Ramos (cell line): ENCODE results near the gene PDE7B.

Experiments
- in situ Hi-C: fragments of 300-500 bp; cut with MboI; formaldehyde crosslinking; loops from one replicate; pipeline ENCODE4 v1.14.3; 2022; ENCODE audit warnings: low sequenced_read_pairs; ENCODE audit not compliant: unreplicated experiment

Gene PDE7B

DNA sequence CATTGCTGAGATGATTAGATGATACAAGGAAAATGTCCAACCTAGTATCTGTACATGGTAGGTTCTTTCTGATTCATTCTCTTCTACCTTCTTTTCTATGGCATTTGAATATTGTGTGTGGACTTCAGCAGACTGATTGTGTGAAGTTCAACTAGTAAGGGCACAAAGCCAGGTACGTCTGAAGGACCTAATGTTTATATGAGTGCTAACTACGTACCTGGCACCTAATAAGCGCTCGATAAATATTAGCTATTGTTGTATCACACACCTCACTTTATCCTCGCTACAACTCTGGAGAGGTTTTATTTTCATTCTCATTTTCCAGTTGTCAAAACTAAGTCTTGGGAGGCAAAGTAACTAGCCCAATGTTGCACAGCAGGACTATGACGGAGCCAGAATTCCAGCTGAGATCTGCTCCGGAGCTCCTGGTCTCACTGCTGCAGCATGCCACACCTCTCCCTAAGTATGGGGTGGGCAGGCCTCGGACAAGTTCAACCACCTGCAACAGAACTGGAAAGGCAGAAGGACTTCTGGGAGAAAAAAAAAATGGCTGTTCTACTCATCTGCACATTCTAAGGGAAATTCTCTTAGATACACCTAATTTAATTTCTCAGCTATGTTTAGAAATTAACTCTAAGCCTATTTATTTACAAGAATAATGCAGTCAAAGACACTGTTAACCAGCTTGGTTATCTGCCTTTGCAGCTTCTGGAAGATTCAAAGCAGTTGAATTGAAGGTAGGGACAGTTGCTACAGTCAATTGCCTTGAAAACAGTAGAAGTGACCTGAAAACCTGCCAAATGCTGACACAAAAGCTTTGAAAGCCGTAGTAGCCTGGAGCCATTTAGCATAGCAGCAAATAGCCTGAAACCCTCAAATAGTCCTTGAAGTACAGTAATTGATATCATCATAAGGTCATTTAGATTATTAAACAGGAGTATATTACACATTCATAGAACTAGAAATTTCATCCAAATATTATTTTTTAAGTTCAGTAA lies 165.0 kb downstream of the PDE7B start:
- in situ Hi-C loops, result no loop called here

DNA sequence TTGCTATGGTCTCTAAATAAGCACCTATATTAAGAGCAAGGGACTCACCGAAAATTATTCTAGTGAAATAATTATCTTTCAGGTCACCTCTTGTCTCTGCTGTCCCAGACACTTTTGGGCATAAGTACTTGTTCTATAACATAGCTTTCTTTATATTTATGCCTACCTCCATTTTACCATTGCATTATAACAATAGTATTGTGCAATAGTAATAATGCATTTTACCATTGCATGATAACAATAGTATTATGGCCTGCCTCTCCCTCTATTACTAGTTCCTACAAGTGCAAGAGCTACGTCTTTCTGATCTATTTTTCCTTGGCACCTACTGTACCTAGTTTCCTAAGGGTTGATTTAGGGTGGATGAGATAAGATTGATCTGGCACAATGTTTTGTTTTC lies 169.2 kb downstream of the PDE7B start:
- in situ Hi-C loops, result no loop called here

DNA sequence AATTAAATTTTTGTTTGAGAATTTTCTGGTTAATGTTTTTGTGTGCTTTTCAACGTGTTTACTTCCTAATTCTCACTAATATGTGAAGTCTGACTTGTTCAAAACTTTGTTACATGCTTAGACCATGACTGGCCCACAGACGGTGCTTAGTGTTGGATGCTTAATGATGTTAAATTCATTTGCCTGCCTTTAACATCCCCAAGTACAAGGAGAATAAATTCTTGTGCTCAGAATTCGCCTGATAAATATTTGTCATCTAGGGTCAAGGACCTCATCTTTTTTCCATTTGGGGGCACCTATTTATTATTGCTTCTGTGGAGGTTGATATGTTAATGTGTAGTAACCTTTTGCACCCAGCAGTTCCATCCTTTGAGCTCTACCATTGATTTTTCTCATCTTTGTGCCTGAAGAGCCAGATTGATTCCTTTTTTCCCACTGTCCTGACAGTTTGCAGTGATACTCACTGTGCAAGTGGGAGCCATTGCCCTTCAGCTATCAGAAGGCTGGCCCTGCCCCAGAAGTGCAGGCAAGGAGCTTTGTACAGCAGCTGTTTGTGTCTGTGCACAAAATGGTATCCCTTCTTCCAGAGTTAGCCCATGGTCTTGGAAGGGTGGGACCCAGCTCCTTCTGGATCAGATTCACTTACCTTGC lies 170.8 kb downstream of the PDE7B start:
- in situ Hi-C loops, result no loop called here

DNA sequence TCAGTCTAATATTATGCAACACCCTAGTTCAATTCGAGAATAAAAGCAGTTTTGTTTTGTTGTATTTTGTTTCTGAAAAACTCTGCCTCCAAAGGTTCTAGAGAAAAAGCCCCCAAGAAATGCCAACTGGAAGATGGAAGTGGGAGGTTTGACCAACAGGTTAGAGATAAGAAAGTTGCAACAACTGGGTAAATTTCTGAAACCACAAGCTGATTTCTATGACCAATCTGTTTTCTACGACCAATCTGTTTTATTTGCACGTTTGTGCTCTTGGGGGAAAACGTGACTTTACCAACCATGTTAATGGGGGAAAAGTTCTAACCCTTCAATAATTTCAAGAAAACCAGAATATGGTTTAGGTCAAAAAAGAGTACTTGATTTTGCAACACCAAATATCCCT lies 173.2 kb downstream of the PDE7B start:
- in situ Hi-C loops, result no loop called here

DNA sequence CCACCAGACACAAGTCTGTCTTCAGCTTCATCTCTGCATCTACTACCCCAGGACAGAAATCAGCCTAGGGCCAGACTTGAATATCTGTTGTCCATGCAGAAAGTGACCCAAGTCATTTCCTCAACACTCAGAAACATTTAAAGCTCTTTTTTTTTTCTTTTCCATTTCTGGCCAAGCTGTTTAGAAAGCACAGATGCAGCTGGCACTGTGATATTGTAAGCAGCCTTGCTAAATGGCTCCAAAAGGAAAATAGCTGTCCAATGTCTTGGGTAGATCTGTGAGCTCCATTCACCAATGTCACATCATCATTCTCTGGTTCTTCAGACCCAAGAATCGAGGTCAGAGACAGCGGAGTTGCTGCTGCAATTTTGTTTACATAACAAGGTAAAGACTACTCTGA lies 174.2 kb downstream of the PDE7B start:
- in situ Hi-C loops, result no loop called here

DNA sequence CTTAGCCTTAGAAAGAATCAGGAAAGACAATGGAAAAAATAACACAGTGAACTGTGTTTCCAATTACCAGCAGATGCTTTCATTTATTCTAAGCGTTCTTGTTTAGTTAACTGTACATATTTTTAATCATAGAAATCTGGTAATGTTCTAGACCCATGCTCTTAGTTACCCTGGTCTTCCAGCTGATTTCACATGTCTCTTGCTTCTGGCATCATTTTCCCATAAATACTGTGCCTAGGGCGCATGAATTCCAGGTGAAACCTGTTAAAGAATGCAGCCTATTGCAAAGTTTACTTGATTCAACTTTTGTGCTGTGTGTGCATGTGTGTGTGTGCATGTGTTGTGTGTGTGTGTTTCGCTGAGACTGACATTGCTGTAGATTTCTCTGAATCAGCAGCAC lies 178.6 kb downstream of the PDE7B start:
- in situ Hi-C loops, result no loop called here

DNA sequence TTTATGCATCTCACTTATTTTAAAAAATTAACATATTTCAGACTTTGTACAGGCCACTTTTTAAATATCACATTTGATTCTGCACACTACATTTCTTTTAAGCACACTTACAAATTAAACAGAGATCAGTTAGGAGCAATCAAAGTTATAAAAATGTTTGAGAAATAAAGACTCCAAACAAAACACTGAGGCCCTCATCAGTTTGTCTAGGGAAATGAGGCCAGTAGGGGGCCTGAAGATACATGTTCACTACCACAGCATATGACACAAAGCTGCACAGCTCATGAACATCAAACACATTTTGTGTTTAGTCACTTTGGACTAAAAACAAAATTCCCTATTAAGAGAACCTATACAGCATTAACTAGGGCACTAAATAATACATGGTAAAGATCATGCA lies 180.5 kb downstream of the PDE7B start:
- in situ Hi-C loops, result no loop called here

DNA sequence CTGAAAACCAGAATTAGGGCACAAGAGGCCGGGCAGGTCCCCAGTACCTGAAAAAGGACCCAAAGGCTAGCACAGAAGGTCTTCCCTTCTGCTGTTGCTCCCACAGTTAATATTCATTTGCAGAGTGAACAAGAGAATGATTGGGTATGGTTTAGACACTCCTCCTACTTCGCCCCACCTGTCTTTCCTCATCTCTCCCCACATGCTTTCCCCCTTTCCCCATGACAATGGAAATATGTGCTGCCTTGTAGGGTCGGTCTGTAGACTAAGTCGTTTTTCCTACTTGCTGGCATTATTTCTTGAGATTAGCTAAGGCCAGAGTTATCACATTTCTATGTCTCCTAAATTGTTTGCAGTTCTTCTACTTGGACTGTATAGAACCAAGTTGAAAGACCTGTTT lies 181.9 kb downstream of the PDE7B start:
- in situ Hi-C loops, result no loop called here

DNA sequence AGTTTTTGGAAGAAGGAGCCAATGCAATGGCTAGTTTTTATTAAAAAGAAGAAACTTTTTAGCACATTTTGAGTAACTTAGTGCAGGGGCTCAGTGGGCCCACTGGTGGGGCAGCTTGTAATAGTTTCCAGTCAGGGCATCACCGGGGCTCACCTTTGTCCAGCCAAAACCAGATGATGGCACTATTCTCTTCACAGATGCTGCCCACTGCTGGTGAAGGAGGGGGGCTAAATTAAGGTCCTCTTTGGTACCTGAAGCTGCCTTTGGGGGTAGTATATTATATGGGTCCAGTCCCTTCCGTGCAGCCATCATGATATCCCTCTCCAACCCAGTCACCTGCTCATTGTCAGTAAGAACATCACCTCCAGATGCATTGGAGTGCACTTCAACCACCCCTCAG lies 182.9 kb downstream of the PDE7B start:
- in situ Hi-C loops, result no loop called here

DNA sequence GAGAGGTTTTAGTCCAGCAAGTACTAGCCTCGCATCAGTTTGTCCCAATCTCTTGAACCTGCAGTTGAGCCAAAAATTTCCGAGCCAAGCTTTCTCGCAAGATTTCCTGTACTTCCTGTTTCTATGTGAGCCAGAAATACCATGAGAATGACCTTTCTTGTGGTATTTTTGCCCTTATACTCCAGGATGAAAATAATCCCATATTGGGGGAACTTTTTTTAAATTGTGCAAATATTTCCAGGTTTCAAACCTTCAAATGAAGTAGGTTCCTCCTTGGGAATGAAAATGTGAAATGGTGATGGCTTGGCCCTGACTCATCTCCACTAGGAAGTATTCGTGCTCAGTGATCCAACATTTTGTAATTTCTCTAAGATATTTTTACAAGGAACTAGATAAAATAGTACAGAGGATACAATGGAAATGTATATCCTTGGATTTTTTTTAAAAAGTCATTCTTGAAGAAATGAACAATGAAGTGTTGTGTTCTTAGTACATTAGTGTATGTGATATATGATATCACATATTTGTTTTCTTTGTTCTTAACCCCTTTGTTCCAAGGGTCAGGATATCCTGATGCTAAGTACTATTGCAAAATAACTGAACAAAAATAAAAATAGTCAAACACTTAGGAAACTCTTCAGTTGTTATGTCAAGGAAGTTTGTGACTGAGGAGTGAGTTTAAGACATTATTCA lies 184.0 kb downstream of the PDE7B start:
- in situ Hi-C loops, result no loop called here

DNA sequence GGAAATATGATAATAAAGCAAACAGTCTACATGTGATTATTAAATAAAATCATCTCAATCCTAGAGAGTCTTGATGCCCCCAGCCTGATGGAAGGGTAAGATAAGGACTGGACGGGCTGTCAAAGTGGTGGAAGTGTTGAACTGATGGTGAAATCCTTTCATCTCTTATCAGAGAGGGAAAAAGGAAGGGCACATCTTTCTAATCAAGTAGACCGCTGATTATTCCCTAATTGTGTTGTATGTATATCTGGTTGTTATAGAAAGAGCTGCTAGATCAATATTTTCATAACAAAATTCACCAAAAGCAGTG lies 184.5 kb downstream of the PDE7B start:
- in situ Hi-C loops, result no loop called here

DNA sequence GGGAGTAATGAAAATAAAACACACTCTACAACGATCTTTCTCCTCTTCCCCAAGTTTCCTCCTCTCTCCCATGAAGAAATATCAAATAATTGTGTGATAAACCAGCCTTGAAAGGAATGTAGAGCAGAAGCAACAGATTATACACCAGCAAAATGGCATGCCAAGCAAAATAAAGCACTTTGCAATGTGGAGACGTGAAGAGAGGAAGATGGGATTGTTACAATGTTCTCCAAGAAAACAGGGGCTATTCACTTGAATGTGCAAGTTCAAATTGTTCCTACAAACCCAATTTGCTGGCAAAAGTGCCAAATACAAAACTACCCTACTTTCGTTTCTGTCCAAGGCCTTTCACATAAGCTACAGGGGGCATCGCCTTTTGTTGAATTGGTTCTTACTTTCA lies 185.1 kb downstream of the PDE7B start:
- in situ Hi-C loops, result no loop called here

DNA sequence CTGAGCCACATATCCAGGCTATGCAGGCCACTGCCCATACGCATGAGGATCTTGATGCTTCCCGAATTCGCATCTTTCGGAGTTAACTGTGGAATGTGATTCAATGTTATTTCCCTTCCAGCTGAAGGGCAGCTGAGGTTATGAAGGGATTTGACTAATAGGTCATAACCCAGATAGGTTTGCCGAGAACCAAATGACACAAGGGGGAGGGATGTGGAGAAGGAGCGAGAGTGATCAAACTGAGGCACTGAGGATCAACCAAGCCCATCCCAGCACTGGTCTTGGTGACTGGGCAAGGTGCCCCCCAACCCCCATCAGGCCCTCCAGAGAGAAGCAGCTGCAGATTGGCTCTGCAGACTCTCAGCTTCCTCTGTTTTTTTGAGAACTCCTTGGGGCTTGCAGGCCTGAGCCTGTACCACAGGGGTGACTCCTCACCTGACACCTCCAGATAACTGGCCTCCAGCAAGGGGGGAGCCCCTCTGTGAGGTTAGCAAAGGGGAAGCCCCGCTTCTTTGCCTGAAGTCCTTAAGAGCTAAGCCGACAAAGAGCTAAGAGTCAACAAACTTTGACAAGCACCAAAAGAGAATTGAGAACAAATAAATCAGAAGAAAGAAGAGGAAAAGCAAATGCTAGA lies 185.9 kb downstream of the PDE7B start:
- in situ Hi-C loops, result no loop called here

DNA sequence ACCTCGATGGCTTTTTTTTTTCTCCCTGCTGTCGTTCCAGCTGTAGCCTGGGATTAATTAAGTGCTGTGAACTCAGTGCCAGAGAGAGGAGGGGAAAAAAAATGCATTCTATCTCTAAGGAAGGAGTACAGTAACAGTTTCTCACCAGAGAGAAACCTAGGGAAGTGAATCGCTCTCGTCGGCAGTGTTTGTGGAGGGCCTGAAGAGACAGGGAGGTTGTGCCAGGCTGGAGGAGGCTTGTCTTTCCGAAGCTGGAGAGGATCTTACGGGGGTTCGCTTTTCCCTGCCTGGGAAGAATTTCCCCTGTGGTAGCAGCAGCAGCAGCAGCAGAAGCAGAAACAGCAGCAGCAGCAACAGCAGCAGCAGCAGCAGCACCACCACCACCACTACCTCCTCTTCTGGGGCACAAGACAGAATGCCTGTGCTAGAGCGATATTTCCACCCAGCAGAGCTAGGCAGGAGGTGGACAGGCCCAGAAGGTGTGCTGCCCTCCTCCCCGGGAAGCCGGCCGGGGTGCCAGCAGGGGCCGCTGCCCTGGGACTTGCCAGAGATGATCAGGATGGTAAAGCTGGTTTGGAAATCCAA lies 186.5 kb downstream of the PDE7B start:
- in situ Hi-C loops, result no loop called here

DNA sequence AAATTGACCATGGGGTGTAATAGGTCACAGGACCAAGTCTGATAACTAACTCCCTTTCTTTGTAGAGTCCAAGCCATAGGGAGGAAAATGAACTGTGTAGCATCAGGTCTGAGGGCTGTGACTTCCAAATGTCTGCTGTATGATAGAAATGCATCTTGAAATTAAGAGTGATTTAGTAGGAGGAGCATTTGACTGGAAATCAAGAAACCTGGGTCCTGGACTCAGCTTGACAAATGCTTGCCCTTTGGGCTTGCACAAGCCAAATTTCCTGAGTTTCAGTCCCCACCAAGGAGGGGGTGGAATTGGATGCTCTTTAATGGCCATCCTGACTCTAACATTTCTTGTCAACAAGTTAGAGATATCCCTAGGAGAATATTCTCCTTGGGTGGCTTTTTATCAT lies 187.0 kb downstream of the PDE7B start:
- in situ Hi-C loops, result no loop called here

DNA sequence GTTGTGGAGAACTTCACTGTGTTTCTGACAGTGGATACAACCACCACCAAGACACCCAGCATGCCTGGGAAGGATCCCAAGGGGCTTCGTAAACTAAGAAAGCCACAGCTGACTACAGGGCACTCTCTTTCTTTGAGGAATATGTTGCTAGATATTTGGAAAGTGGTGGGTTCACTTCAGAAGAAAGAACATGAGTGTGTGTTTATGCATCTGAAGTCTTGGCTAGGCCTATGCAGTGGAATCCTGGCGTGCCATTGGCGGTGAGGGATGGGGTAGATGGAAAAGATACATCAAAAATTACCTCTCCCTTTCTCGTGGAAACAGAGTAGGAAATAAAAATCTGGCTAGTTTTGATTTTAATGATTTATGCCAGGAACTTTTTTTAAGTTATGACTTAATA lies 187.7 kb downstream of the PDE7B start:
- in situ Hi-C loops, result no loop called here

DNA sequence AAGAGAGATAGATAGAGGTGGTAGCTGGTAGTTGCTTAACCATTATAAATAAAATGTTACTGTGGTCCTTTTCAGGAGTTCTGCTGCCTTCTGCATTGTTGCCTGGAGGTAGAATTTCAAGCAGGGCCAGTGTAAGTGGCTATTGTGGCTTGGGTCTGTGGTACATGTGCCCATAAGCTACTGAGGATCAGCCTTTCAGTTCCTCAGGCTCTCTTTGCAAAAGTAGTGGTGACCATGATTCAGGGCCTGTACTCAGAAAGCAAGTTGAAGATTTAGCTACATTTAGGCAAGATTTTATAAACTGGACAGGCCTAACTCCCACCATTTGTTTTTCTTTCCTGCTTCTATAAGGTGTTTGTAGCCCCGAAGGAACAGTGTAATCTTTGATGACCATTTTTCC lies 199.0 kb downstream of the PDE7B start:
- in situ Hi-C loops, result no loop called here

DNA sequence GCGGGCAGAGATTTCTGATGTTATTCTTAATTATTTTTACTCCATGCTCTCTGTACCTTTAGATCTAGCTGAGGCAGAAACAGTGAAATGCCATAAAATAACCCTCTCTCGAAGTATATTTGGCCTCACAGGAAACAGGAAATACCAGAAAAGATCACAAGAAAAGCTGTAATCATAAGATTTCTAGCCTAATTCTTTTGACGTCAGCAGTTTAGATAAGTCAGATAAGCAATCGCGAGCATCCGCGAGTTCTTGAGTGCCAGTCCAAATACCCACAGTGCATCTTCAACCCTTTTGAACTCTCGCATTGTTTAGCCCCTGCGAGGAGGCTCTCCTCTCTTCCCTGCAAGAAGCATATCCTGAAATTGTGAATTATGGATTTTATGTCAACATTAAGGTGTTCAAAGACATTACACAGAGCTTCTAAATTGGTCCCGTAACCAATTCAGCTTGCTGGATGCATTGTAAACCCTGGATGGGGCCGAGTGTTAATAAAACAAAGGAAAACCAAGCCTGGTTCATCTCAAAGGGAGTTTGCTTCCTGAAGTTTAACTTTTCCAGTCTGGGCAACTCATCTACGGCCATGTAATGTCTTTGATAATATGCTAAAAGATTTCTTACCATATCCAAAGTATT lies 199.8 kb downstream of the PDE7B start:
- in situ Hi-C loops, result no loop called here

DNA sequence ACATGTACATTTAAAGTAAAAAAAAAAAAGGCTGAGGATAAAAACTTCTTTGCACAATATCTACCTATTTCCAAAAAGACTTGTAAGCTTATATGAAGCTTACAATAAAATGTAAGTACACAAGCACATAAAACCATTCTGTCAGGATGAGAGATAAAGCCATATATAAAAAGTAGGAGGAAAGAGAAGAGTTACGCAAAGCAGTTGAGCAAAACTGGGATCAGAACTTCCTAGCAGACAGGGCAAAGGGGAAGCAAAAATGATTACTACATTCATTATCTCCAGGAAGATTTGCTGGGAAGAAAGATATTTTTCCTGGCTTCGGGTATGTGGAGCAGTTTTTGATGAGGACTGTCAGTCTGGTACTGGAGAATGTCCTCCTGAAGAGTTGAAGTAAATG lies 200.5 kb downstream of the PDE7B start:
- in situ Hi-C loops, result no loop called here

DNA sequence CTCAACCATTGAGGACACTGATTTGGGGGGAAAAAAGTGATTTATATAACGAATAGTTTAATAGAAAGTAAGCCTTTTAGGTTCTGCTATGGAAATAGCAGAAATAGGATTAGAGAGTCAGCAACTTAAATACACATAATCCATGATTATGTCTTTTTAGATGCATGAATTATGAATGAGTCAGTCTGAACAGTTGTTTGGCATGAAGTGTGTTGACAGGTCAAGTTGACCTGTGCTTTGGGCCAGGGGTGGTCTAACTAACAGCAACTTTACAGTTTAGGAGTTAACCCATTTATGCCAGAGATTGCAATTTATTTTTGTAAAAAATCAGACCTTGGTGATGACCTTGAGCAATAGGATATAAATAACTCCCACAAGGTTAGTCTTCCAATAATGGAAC lies 207.4 kb downstream of the PDE7B start:
- in situ Hi-C loops, result no loop called here
